ENCODE measurements around the gene TSPAN7.

TSPAN7 gene

GRCh38 chrX:38578167-38578566 lies 16.8 kb downstream of the TSPAN7 start:
- no peaks in the 10 kb centered on the region for H3K9me3 ChIP-seq (ENCODE audit: severe bottlenecking)
- TF ChIP-seq CTCF (IDR thresholded peaks at IDR 0.05; ENCODE audit: poor library complexity, severe bottlenecking) = no peak
- H3K4me3 ChIP-seq (ENCODE audit: severe bottlenecking) = no peak overlapping the region
- no peak for DNase-seq (ENCODE audit: low spot score)
- H3K27ac ChIP-seq (ENCODE audit: poor library complexity, severe bottlenecking) = no peak overlapping the region
- H3K4me1 ChIP-seq (ENCODE audit: insufficient read depth, poor library complexity, severe bottlenecking) = no peaks in the 10 kb centered on the region
- H3K36me3 ChIP-seq (ENCODE audit: low read depth) = no peaks in the 10 kb centered on the region
- H3K27me3 ChIP-seq (ENCODE audit: insufficient read depth, poor library complexity, severe bottlenecking) = no peaks in the 10 kb centered on the region
- ATAC-seq (ENCODE audit: low read depth) = no peak

GRCh38 chrX:38583181-38583580 lies 21.8 kb downstream of the TSPAN7 start:
- Histone ChIP-seq H3K36me3 (ENCODE audit: low read depth) (no peaks in the 10 kb centered on the region), H3K27ac (ENCODE audit: poor library complexity, severe bottlenecking) (no peak overlapping the region), H3K9me3 (ENCODE audit: severe bottlenecking) (no peaks in the 10 kb centered on the region), H3K27me3 (ENCODE audit: insufficient read depth, poor library complexity, severe bottlenecking) (no peaks in the 10 kb centered on the region), H3K4me1 (ENCODE audit: insufficient read depth, poor library complexity, severe bottlenecking) (no peaks in the 10 kb centered on the region), H3K4me3 (ENCODE audit: severe bottlenecking) (no peak overlapping the region)
- no peak for DNase-seq (ENCODE audit: low spot score)
- TF ChIP-seq CTCF (IDR thresholded peaks at IDR 0.05; ENCODE audit: poor library complexity, severe bottlenecking) = no peak
- ATAC-seq (ENCODE audit: low read depth) = no peak

GRCh38 chrX:38594434-38594833 lies 33.1 kb downstream of the TSPAN7 start:
- H3K9me3 ChIP-seq (ENCODE audit: severe bottlenecking) = no peaks in the 10 kb centered on the region
- H3K36me3 ChIP-seq (ENCODE audit: low read depth) = no peaks in the 10 kb centered on the region
- H3K27ac ChIP-seq (ENCODE audit: poor library complexity, severe bottlenecking) = no peak overlapping the region
- H3K4me3 ChIP-seq (ENCODE audit: severe bottlenecking) = no peak overlapping the region
- ATAC-seq (ENCODE audit: low read depth) (no peak), DNase-seq (ENCODE audit: low spot score) (no peak)
- no peaks in the 10 kb centered on the region for H3K4me1 ChIP-seq (ENCODE audit: insufficient read depth, poor library complexity, severe bottlenecking)
- no peak for TF ChIP-seq CTCF (IDR thresholded peaks at IDR 0.05; ENCODE audit: poor library complexity, severe bottlenecking)
- no peaks in the 10 kb centered on the region for H3K27me3 ChIP-seq (ENCODE audit: insufficient read depth, poor library complexity, severe bottlenecking)

GRCh38 chrX:38595801-38596200 lies 34.5 kb downstream of the TSPAN7 start:
- Histone ChIP-seq H3K4me1 (ENCODE audit: insufficient read depth, poor library complexity, severe bottlenecking) (no peaks in the 10 kb centered on the region), H3K27ac (ENCODE audit: poor library complexity, severe bottlenecking) (no peak overlapping the region), H3K4me3 (ENCODE audit: severe bottlenecking) (no peak overlapping the region), H3K36me3 (ENCODE audit: low read depth) (no peaks in the 10 kb centered on the region), H3K27me3 (ENCODE audit: insufficient read depth, poor library complexity, severe bottlenecking) (no peaks in the 10 kb centered on the region), H3K9me3 (ENCODE audit: severe bottlenecking) (no peaks in the 10 kb centered on the region)
- no peak for TF ChIP-seq CTCF (IDR thresholded peaks at IDR 0.05; ENCODE audit: poor library complexity, severe bottlenecking)
- DNase-seq (ENCODE audit: low spot score) = no peak
- ATAC-seq (ENCODE audit: low read depth) = no peak

GRCh38 chrX:38596939-38597338 lies 35.6 kb downstream of the TSPAN7 start:
- no peaks in the 10 kb centered on the region for H3K36me3 ChIP-seq (ENCODE audit: low read depth)
- DNase-seq (ENCODE audit: low spot score) = no peak
- no peaks in the 10 kb centered on the region for H3K9me3 ChIP-seq (ENCODE audit: severe bottlenecking)
- H3K27me3 ChIP-seq (ENCODE audit: insufficient read depth, poor library complexity, severe bottlenecking) = no peaks in the 10 kb centered on the region
- no peak for TF ChIP-seq CTCF (IDR thresholded peaks at IDR 0.05; ENCODE audit: poor library complexity, severe bottlenecking)
- H3K27ac ChIP-seq (ENCODE audit: poor library complexity, severe bottlenecking) = no peak overlapping the region
- H3K4me3 ChIP-seq (ENCODE audit: severe bottlenecking) = no peak overlapping the region
- H3K4me1 ChIP-seq (ENCODE audit: insufficient read depth, poor library complexity, severe bottlenecking) = no peaks in the 10 kb centered on the region
- ATAC-seq (ENCODE audit: low read depth) = no peak

All from RWPE2 (cell line).